HFF-Myc (cell line): Measurements from ENCODE around the gene THTPA.

Source experiments
- DNase-seq: peaks from one replicate; pipeline ENCODE4 v3.0.0-alpha.2; 2011; ENCODE audit warnings: low read depth; ENCODE audit errors: extremely low read depth
- H3K4me3 ChIP-seq: replicated peaks from 2 replicates; pipeline ENCODE4 v1.5.1; 2011; ENCODE audit warnings: low read depth, mild to moderate bottlenecking, control low read depth, low read length
- TF ChIP-seq, protein P1 (sequence below): IDR thresholded peaks from 2 replicates; pipeline ENCODE4 v1.5.1; 2012; ENCODE audit warnings: mild to moderate bottlenecking, low read depth, low read length, control low read depth; ENCODE audit errors: missing control alignments

THTPA gene

DNA sequence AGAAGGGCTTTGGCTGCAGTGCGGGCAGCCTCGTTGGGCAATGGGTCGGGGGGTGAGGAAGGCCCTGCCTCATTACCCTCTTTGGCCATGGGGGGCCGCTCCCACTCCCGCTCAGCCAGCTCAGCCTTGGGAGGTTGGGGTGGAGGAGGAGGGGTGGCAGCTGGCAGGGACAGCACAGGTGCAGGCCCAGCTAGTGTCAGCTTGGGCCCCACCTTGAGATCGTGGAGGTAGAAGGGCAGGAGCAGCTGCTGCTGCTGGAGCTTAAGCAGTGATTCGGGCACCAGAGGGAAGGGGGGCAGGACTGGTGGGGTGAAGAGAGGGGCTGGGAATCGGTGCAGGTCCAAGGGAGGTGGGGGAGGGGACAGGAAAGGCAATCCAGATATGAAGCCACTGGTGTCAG, 30.5 kb upstream of the THTPA start:
- H3K4me3 ChIP-seq = no peak overlapping the region
- DNase-seq = no peak
- TF ChIP-seq, protein P1, sequence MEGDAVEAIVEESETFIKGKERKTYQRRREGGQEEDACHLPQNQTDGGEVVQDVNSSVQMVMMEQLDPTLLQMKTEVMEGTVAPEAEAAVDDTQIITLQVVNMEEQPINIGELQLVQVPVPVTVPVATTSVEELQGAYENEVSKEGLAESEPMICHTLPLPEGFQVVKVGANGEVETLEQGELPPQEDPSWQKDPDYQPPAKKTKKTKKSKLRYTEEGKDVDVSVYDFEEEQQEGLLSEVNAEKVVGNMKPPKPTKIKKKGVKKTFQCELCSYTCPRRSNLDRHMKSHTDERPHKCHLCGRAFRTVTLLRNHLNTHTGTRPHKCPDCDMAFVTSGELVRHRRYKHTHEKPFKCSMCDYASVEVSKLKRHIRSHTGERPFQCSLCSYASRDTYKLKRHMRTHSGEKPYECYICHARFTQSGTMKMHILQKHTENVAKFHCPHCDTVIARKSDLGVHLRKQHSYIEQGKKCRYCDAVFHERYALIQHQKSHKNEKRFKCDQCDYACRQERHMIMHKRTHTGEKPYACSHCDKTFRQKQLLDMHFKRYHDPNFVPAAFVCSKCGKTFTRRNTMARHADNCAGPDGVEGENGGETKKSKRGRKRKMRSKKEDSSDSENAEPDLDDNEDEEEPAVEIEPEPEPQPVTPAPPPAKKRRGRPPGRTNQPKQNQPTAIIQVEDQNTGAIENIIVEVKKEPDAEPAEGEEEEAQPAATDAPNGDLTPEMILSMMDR = no peak

DNA sequence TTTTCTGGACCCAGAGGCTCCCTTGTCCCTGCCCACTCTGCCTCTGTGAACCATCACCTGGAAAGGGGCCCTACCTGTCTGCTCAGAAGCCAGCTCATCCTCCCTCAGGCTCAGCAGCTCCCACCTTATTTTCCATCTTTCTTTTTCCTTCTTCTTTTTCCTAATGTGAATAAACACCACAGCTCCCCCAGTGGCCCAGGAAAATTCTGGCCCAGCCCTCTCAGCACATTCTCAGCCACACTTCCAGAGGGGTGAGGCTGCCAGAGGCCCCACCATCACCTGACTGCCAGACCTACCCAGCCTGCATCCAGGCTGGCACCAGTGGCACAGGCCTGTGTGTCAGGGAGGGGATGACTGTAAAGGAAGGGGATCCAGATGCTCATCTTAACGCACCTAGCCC, 27.5 kb upstream of the THTPA start:
- no peak overlapping the region for H3K4me3 ChIP-seq
- DNase-seq = no peak
- TF ChIP-seq, protein P1 = peak; percentile 32

DNA sequence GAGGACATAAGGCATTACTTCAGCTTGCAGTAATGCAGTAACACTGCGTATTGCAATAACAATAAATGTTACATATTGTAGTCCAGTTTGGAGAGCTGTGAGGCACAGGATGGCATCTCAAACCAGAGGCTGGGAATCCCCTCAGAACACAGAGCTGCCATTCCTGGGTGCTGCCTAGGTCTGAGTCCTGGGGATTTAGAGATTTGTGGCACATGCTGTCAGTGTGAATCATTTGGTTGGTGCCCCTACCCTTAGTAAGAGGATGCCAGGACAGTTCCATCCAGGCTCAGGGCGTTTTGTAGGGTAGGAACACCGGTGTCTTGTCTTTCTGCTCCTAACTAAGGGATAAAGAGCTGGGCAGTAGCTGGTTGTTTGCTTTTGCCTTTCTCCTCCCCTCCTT, 27.1 kb upstream of the THTPA start:
- no peak for DNase-seq
- TF ChIP-seq, protein P1 = no peak
- H3K4me3 ChIP-seq = no peak overlapping the region

DNA sequence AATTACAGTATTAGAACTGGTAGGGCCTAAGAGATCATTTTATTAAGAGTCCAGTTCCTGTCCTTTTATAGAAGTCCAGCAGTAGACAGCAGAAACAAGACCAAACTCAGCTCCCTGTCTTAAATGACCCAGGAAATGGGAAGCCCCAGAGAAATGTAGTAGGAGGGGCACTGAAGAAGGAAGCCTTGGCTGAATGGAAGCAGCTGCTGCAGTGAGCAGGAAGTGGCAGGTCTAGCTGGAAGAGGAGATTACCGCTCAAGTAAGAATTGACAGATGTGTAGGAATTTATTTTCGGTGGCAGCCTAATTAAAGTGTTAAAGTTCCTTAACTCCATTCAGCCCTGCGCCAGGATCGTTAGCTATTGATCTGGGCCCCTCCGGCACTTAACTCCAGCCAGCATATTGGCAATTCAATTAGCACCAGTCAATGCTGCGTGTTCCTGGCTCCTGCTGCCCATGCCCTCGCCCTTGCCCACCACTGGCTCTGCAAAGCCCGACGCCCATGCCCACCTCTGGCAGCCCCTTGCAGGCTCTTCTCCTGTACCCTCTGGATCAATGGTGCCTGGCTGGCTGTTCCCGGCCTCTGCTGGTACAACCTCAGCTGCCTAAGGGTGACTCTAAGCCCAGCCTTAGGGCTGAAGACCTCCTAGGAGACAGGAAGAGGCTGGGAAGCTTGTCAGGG, 25.6 kb upstream of the THTPA start:
- DNase-seq = no peak
- TF ChIP-seq, protein P1 = no peak
- H3K4me3 ChIP-seq = no peak overlapping the region

DNA sequence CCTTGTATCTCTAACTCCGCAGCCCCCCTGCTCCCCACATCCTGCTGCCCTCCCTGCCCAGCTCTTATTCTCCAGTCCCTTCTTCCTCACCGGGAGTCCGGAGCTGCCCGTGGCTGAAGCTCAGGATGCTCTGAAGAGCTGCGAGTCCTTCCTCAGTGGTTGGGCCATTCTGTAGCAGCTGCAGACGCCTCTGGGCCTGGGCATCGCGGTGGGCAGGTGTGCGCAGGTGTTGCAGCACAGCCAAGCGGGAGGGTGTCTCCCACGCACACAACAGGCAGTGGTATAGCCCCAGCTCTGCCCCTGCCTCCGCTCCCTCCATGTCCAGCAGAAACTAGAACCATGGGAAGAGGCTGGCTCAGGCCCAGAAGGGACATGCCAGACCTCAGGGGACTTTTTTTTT, 24.7 kb upstream of the THTPA start:
- no peak for DNase-seq
- no peak overlapping the region for H3K4me3 ChIP-seq

DNA sequence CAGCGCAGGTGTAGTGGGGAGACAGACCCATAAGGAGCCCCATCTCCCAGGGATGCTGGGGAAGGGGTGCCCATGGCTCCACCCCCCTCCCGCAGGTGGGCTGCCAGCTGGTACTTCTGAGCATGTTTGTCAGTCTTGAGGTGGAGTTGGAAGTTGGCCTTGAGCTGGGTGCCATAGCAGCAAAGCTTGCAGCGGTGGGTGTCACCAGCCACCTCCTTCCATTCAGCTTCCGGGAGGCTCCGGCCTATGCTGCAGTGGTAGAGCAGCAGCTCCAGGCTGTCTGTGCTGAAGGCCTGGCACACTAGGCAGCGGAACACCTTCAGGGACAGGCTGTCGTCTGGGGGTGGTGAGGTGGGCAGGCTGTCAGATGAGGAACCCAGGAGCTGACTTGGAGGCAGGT, 23.4 kb upstream of the THTPA start:
- TF ChIP-seq, protein P1 = no peak
- no peak overlapping the region for H3K4me3 ChIP-seq
- DNase-seq = no peak

More for the DNA sequence above, 24.7 kb upstream of the THTPA start:
- TF ChIP-seq, protein P1 = no peak
